Coronary artery (tissue), 2 donors: ENCODE measurements around the gene SLC46A2.
A peak's percentile ranks its signal among the peaks of the same experiment; 100 is the strongest.

Experiments
- DNase-seq: peaks from one replicate; pipeline ENCODE4 v3.0.0-alpha.2; 2017; ENCODE audit warnings: low spot score
- H3K27ac ChIP-seq, 2 donors: fragments of 200-600 bp; sonication (generic); one replicate each; pipeline ENCODE4 v1.5.1; 2016 to 2019
- H3K4me3 ChIP-seq: fragments of 200-600 bp; sonication (generic); 2 replicates; pipeline ENCODE4 v1.5.1; 2016; ENCODE audit warnings: mild to moderate bottlenecking, moderate library complexity
- TF ChIP-seq, protein P1 (sequence below): fragments of 200-600 bp; sonication (generic); IDR thresholded peaks from one replicate; pipeline ENCODE4 v1.5.1; 2019; ENCODE audit warnings: antibody characterized with exemption

SLC46A2 gene

DNA sequence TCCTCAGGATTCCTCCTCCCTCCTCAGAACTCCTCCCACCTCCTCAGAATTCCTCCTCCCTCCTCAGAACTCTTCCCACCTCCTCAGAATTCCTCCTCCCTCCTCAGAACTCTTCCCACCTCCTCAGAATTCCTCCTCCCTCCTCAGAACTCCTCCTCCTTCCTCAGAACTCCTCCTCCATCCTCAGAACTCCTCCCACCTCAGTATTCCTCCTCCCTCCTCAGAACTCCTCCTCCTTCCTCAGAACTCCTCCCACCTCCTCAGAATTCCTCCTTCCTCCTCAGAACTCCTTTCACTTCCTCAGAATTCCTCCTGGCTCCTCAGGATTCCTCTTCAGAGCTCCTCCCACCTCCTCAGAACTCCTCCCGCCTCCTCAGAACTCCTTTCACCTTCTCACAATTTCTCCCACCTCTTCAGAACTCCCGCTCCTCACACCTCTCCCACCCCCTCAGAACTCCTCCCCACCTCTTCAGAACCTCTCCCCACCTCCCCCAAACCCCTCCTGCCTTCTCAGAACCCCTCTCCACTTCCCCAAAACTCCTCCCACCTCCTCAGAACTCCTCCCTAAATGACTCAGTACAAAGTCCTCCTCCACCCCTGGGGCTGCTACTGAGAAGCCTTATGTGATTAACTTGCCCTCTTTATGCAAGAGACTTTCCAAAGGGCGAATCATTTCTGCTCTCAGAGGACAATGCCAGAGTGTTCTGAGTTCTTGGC is 23.2 kb downstream of the SLC46A2 start:
- no peak overlapping the region for H3K4me3 ChIP-seq
- TF ChIP-seq, protein P1, sequence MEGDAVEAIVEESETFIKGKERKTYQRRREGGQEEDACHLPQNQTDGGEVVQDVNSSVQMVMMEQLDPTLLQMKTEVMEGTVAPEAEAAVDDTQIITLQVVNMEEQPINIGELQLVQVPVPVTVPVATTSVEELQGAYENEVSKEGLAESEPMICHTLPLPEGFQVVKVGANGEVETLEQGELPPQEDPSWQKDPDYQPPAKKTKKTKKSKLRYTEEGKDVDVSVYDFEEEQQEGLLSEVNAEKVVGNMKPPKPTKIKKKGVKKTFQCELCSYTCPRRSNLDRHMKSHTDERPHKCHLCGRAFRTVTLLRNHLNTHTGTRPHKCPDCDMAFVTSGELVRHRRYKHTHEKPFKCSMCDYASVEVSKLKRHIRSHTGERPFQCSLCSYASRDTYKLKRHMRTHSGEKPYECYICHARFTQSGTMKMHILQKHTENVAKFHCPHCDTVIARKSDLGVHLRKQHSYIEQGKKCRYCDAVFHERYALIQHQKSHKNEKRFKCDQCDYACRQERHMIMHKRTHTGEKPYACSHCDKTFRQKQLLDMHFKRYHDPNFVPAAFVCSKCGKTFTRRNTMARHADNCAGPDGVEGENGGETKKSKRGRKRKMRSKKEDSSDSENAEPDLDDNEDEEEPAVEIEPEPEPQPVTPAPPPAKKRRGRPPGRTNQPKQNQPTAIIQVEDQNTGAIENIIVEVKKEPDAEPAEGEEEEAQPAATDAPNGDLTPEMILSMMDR = no peak
- H3K27ac ChIP-seq = peak overlapping the region in 1 of 2 donors; percentile 58
- DNase-seq = no peak

DNA sequence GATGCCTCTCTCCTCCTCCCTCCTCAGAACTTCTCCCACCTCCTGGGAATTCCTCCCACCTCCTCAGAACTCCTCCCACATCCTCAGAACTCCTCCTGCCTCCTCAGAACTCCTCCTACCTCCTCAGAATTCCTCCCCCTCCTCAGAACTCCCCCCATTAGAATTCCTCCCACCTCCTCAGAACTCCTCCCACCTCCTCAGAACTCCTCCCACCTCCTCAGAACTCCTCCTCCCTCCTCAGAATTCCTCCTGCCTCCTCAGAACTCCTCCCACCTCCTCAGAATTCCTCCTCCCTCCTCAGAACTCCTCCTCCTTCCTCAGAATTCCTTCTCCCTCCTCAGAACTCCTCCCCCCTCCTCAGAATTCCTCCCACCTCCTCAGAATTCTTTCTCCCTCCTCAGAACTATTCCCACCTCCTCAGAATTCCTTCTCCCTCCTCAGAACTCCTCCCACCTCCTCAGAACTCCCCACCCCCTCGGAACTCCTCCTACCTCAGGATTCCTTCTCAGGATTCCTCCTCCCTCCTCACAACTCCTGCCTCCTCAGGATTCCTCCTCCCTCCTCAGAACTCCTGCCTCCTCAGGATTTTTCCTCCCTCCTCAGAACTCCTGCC is 23.9 kb downstream of the SLC46A2 start:
- Histone ChIP-seq H3K27ac (peak overlapping the region in 1 of 2 donors; percentile 47), H3K4me3 (no peak overlapping the region)
- DNase-seq = no peak
- TF ChIP-seq, protein P1 = no peak

GRCh38 chr9:112864982-112865381 is 25.7 kb downstream of the SLC46A2 start:
- TF ChIP-seq, protein P1 = no peak
- no peak for DNase-seq
- Histone ChIP-seq H3K27ac (no peak overlapping the region), H3K4me3 (no peak overlapping the region)

- H3K27ac ChIP-seq = peak overlapping the region in 1 of 2 donors; percentile 56
- no peak overlapping the region for H3K4me3 ChIP-seq
- TF ChIP-seq, protein P1 = no peak
- no peak for DNase-seq
Observed at GRCh38 chr9:112864403-112864802, 26.3 kb downstream of the SLC46A2 start.

DNA sequence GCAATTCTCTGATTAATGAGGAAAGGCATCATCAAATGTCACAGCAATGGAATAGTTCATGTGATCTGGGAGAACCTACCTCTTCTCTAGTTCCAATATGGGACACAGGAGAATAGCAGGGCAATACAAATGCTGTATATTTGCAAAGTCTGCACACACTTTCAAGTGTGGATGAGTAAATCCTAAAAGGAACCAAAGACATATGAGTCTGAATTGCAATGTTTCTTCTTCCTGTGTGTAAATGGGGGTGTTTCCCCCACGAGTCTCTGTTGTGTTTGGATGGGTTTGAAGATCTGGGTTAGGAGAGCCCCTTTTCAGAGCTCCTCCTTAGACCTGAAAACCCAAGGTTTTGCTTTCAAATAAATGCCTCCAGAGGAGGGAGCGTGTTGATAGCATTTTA is 26.9 kb downstream of the SLC46A2 start:
- TF ChIP-seq, protein P1 = no peak
- Histone ChIP-seq H3K27ac (peak overlapping the region in 1 of 2 donors; percentile 56), H3K4me3 (peak overlapping the region; percentile 3)
- no peak for DNase-seq

DNA sequence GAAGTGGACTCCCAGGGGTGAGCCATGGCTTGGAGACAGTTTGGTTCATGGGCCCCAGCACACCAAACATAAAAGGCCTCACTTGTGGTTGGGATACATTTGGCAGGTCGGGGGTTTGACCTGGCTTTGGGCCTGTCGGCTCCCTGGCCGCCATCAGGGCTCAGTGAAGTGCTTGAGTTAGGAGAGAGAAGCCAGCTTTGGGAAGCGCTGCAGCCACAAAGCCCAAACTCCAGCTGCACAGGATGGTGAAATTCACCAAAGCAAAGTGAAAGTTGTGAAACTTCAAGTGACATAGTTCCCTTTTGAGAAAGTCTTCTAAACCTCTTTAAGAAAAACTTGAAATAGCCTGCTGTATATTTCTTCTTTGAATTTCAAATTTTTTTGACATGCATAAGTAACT is 27.5 kb downstream of the SLC46A2 start:
- no peak for DNase-seq
- Histone ChIP-seq H3K27ac (peak overlapping the region; percentile 48 to 83), H3K4me3 (no peak overlapping the region)
- TF ChIP-seq, protein P1 = no peak
